RKO (cell line): ENCODE data around the gene PDHA2.
A peak's percentile ranks its signal among the peaks of the same experiment; 100 is the strongest.
"Not testable (repeated sequence)": the region's sequence is repeated elsewhere in the genome, so short reads cannot be mapped to it uniquely, and the experiment has no call there.

Experiments
- DNase-seq: peaks from one replicate; pipeline ENCODE4 v3.0.0-alpha.2; 2016; ENCODE audit warnings: low spot score

The PDHA2 gene

GRCh38 chr4:95839891-95840290, at the start of gene PDHA2:
Gene PDHA2 (plus strand): TSS chr4:95840093. CDS start chr4:95840151, 58 bp downstream.
- DNase-seq = no peak

DNA sequence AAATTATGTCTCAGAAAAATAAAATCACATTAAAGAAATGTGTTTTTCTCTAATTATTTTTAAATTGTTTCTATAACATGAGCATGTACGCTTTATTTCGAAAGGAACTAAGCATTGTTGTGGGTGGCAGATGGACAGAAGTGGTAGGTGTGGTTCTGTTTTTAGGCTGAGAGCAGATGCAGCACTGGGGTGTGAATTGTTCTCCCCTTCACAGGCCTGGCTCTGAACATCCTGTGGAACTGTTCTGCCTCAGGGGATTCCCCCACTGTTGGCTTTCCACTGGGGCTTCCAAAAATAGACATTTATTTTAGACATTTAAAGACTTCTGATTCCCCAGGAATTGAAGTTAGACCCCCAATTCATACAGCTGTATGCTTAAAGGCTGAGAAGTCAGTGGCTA, 41.9 kb upstream of the PDHA2 start:
- no peak for DNase-seq

- no peak for DNase-seq
Observed at GRCh38 chr4:95798727-95799126, 41.2 kb upstream of the PDHA2 start.

- DNase-seq = no peak
Observed at GRCh38 chr4:95821867-95822266, 18.0 kb upstream of the PDHA2 start.

- DNase-seq = no peak
Observed at GRCh38 chr4:95825546-95825945, 14.3 kb upstream of the PDHA2 start.

- no peak for DNase-seq
Observed at GRCh38 chr4:95830651-95831050, 9.2 kb upstream of the PDHA2 start.

GRCh38 chr4:95831166-95831565, 8.7 kb upstream of the PDHA2 start:
- no peak for DNase-seq

GRCh38 chr4:95833711-95834194, 6.1 kb upstream of the PDHA2 start:
- no peak for DNase-seq

DNA sequence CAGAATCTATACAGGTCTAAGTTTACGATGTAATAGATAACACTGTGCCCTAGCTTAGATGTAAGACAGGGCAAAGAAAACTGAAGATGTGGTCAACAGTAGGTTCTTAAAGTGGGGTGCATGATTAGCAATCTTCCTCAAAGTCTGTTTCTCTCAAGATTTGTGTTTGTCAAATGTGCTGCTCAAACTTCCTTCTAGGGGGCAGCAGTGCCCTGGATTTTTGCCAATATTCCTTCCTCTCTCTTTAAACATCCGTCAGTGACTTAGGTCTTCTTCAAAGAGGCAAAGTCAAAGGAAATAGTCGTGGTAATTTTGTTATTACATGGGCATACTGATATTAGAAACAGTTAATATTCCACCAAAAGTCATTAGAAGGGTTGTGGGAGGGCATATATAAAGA, 4.2 kb upstream of the PDHA2 start:
- peak; percentile 28 for DNase-seq

GRCh38 chr4:95838192-95838591, 1.7 kb upstream of the PDHA2 start:
- DNase-seq = no peak

GRCh38 chr4:95847908-95848460, 8.1 kb downstream of the PDHA2 start:
- no peak for DNase-seq

DNA sequence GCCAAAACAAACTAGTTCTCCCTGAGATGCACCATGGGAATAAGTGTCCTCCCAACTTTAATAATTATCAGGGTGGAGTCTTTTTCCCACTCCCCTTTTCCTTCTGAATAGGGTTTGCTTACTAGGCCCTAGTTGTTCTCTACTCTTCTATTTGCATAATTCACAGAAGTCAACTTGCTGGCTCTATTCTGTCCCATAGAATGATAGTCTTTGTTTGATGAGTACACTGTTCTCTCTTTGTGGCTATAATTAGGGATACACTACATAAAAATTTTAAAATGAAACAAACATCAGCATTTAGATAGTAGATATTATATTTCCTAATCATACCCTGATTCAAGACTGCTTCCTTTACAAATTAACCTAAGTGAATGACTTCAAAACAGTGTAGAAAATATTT, 10.3 kb downstream of the PDHA2 start:
- no peak for DNase-seq

GRCh38 chr4:95857761-95858160, 17.9 kb downstream of the PDHA2 start:
- no peak for DNase-seq

- peak; percentile 52 for DNase-seq
Observed at GRCh38 chr4:95867919-95868318, 28.0 kb downstream of the PDHA2 start.

GRCh38 chr4:95869414-95869813, 29.5 kb downstream of the PDHA2 start:
- DNase-seq = not testable (repeated sequence)

DNA sequence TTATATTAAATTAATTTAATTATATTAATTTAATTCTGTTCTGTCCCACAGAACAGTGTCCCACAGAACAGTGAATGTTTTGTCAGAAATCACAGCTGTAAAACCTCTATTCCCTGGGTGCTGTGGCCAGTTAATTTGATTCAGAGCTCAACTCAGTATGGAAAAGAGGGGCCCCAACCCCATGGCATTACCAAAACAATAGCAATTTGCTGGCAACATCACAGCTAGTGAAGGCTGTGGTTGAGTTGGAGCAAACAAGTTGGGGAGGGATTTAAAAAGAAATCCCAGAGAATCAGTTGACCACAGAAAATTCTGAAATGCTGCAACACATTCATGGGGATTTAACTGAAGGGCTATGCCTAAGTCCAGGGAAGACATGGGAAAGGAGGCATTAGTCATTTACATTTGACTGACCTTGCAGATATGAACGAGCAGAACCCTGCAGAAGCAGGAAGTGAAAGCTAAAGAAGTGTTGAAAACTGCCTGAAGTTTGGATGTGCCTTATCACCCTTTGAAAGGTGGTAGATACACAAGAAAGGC, 30.1 kb downstream of the PDHA2 start:
- DNase-seq = no peak

- no peak for DNase-seq
Observed at GRCh38 chr4:95877636-95878035, 37.7 kb downstream of the PDHA2 start.

DNA sequence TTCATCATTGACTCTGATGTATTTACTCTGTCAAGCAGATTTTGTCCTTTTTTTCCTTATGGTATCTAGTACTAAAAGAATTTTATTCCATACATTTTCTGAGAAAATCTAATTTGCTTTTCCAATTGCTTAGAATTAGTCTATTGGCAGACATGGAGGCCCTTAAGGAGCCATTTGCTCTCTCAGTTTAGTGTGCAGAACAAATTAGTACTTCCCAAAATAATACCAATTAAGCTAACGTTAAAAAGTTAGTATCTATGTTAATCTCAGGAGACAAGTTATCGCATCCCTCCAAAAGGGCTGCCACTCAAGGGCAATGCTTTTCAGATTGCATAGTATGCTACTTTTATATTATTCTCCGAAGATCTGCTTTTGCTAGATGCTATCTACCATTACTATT, 47.7 kb downstream of the PDHA2 start:
- DNase-seq = no peak

DNA sequence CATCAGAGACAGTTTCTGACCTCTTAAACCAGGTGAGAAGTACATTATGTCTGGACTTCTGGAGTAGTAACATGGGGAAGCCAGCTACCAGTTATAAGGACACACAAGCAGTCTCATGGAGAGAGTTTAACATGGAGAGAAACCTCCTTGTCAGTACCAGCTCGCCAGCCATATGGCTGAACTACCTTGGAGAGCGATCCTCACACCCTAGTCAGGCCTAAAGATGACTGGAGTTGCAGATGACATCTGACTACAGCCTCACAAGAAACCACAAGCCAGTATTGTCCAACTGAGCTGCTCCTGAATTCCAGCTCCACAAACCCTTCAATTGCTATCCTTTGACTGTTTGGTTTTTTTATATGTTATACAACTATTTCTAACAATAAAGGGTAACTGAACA, 49.8 kb downstream of the PDHA2 start:
- peak; percentile 1 for DNase-seq
